ENCODE data around the gene PPP4R3A. TPM values are rescaled to one million over a fixed set of nuclear protein-coding genes. Genes with fewer than 3 reads are reported as not detected.
A peak's percentile ranks its signal among the peaks of the same experiment; 100 is the strongest.

Gene PPP4R3A
- total and polyA plus RNA-seq, 10 of the 15 experiments (the other 5 are each of a cell fraction or from before 2014, with no cell fraction given) = 19.4 to 97.8 (median 62.9) TPM

DNA sequence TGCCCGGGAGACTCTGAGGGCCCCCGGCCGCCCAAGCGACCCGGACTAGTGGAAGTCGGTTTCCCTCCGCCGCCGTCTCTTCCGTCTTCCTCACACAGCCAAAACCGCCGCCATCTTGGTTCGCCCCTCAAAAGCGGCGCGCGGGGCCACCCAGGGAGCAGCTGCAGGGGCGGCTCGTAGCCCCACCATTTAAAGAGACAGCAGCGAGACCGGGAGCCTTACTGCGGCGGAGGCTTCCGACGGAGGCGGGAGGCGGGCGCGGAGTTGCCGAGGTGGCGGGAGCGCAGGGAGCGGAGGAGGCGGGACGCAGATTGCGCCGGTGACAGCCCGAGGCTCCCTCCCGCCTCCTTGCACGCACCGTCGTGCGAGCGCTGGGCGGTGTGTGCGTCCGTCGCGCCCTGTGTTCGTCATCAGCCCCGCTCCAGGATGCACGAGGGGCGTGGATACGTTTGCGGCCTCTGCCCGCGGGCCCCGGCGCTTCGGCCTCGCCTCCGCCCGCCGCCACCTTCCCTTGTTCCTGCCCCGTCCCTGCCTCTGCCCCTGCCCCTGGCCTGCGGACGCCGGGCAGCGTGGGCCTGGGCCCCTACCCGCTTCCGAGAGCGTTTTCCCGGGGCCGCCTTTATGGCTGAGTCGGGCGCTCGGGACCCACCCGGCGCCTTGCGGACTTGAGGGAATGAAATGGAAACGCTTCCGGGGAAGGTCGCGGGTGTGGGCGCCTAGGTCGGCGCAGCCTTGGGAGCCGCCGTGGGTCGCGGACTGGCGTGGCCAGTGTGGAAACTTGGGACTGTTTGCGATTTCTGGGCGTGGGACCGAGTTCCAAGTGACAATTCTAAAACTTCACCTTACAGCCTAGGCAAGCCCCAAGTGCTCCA lies at the start of gene PPP4R3A (continued):
- peak; percentile 30 for TF ChIP-seq HDAC6 (IDR thresholded peaks at IDR 0.05; ENCODE audit: unreplicated experiment)
- TF ChIP-seq, protein P1, sequence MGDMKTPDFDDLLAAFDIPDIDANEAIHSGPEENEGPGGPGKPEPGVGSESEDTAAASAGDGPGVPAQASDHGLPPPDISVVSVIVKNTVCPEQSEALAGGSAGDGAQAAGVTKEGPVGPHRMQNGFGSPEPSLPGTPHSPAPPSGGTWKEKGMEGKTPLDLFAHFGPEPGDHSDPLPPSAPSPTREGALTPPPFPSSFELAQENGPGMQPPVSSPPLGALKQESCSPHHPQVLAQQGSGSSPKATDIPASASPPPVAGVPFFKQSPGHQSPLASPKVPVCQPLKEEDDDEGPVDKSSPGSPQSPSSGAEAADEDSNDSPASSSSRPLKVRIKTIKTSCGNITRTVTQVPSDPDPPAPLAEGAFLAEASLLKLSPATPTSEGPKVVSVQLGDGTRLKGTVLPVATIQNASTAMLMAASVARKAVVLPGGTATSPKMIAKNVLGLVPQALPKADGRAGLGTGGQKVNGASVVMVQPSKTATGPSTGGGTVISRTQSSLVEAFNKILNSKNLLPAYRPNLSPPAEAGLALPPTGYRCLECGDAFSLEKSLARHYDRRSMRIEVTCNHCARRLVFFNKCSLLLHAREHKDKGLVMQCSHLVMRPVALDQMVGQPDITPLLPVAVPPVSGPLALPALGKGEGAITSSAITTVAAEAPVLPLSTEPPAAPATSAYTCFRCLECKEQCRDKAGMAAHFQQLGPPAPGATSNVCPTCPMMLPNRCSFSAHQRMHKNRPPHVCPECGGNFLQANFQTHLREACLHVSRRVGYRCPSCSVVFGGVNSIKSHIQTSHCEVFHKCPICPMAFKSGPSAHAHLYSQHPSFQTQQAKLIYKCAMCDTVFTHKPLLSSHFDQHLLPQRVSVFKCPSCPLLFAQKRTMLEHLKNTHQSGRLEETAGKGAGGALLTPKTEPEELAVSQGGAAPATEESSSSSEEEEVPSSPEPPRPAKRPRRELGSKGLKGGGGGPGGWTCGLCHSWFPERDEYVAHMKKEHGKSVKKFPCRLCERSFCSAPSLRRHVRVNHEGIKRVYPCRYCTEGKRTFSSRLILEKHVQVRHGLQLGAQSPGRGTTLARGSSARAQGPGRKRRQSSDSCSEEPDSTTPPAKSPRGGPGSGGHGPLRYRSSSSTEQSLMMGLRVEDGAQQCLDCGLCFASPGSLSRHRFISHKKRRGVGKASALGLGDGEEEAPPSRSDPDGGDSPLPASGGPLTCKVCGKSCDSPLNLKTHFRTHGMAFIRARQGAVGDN (IDR thresholded peaks at IDR 0.05) = peak; percentile 69
- TF ChIP-seq CBFB (IDR thresholded peaks at IDR 0.05; ENCODE audit: low read depth) = peak; percentile 94
- peak; percentile 31; the same call in 1 of the 2 replicates for TF ChIP-seq IRF4 (IDR thresholded peaks at IDR 0.05; ENCODE audit: low read depth, low read length)
- peak; percentile 69; the same call in 1 of the 2 replicates for TF ChIP-seq PAX5 (IDR thresholded peaks at IDR 0.05; ENCODE audit: borderline replicate concordance, low read depth, low read length)
- peak; percentile 60 for TF ChIP-seq RELA (IDR thresholded peaks at IDR 0.05; ENCODE audit: borderline replicate concordance, partially characterized antibody)
- TF ChIP-seq POLR2A (IDR thresholded peaks at IDR 0.05; ENCODE audit: low read depth, low read length) = peak; percentile 95
- peak; percentile 7; the same call in 1 of the 2 replicates for TF ChIP-seq ZBED1 (IDR thresholded peaks at IDR 0.05; ENCODE audit: borderline replicate concordance)
- TF ChIP-seq, protein P2, sequence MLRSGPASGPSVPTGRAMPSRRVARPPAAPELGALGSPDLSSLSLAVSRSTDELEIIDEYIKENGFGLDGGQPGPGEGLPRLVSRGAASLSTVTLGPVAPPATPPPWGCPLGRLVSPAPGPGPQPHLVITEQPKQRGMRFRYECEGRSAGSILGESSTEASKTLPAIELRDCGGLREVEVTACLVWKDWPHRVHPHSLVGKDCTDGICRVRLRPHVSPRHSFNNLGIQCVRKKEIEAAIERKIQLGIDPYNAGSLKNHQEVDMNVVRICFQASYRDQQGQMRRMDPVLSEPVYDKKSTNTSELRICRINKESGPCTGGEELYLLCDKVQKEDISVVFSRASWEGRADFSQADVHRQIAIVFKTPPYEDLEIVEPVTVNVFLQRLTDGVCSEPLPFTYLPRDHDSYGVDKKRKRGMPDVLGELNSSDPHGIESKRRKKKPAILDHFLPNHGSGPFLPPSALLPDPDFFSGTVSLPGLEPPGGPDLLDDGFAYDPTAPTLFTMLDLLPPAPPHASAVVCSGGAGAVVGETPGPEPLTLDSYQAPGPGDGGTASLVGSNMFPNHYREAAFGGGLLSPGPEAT (IDR thresholded peaks at IDR 0.05; ENCODE audit: low read depth) = peak; percentile 96
- TF ChIP-seq, protein P3, sequence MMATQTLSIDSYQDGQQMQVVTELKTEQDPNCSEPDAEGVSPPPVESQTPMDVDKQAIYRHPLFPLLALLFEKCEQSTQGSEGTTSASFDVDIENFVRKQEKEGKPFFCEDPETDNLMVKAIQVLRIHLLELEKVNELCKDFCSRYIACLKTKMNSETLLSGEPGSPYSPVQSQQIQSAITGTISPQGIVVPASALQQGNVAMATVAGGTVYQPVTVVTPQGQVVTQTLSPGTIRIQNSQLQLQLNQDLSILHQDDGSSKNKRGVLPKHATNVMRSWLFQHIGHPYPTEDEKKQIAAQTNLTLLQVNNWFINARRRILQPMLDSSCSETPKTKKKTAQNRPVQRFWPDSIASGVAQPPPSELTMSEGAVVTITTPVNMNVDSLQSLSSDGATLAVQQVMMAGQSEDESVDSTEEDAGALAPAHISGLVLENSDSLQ (IDR thresholded peaks at IDR 0.05) = peak; percentile 84
- TF ChIP-seq SMAD5 (IDR thresholded peaks at IDR 0.05; ENCODE audit: low read depth) = peak; percentile 78; the same call in 1 of the 2 replicates
- TF ChIP-seq MTA2 (IDR thresholded peaks at IDR 0.05; ENCODE audit: low read depth) = no peak
- TF ChIP-seq ASH2L (IDR thresholded peaks at IDR 0.05; ENCODE audit: borderline replicate concordance, low read depth) = peak; percentile 38; the same call in 1 of the 2 replicates
- peak; percentile 87; the same call in 1 of the 2 replicates for TF ChIP-seq RB1 (IDR thresholded peaks at IDR 0.05; ENCODE audit: borderline replicate concordance)
- TF ChIP-seq PAX8 (IDR thresholded peaks at IDR 0.05) = peak; percentile 93; the same call in 1 of the 2 replicates
- no peak for TF ChIP-seq NRF1 (conservative IDR thresholded peaks at IDR 0.05; ENCODE audit: low read depth, low read length)
- 0 out of 2 replicates have a peak, but pooled peaks have one; percentile 5 for TF ChIP-seq SPI1 (IDR thresholded peaks at IDR 0.05; ENCODE audit: borderline replicate concordance, insufficient read depth, low read depth, low read length)
- TF ChIP-seq TCF3 (IDR thresholded peaks at IDR 0.05; ENCODE audit: borderline replicate concordance, insufficient read depth, low read depth, low read length) = peak; percentile 66; the same call in 1 of the 2 replicates
- TF ChIP-seq, protein P4, sequence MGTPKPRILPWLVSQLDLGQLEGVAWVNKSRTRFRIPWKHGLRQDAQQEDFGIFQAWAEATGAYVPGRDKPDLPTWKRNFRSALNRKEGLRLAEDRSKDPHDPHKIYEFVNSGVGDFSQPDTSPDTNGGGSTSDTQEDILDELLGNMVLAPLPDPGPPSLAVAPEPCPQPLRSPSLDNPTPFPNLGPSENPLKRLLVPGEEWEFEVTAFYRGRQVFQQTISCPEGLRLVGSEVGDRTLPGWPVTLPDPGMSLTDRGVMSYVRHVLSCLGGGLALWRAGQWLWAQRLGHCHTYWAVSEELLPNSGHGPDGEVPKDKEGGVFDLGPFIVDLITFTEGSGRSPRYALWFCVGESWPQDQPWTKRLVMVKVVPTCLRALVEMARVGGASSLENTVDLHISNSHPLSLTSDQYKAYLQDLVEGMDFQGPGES (IDR thresholded peaks at IDR 0.05) = no peak
- peak; percentile 82; the same call in 1 of the 2 replicates for TF ChIP-seq ZNF207 (IDR thresholded peaks at IDR 0.05; ENCODE audit: borderline replicate concordance)
- TF ChIP-seq ATF7 (IDR thresholded peaks at IDR 0.05; ENCODE audit: low read depth) = peak; percentile 45; the same call in 1 of the 2 replicates

Measured in GM12878 (cell line).